CD4-positive, alpha-beta T cell (primary cell): ENCODE measurements around the gene MSRB2. TPM values are rescaled to one million over a fixed set of nuclear protein-coding genes. Genes with fewer than 3 reads are reported as not detected.
A peak's percentile ranks its signal among the peaks of the same experiment; 100 is the strongest.

Source experiments
- ATAC-seq: fragments of 200-7000 bp; cut with Tn5 transposase; one replicate; pipeline ENCODE4 v1.10.0; 2022; ENCODE audit warnings: mild to moderate bottlenecking; ENCODE audit not compliant: poor library complexity
- CTCF ChIA-PET: fragments of 350-600 bp; sonication (Branson Sonifier 250); formaldehyde crosslinking; loops from one replicate; lab custom pipeline; 2021; ENCODE audit warnings: antibody characterized with exemption, inconsistent platforms; lab: Charles Lee
- POLR2A ChIA-PET: fragments of 350-600 bp; sonication (Branson Sonifier 250); formaldehyde crosslinking; loops from one replicate; lab custom pipeline; 2021; ENCODE audit warnings: antibody characterized with exemption, inconsistent platforms; lab: Charles Lee
- DNase-seq, 14 experiments: peaks; one replicate each; pipeline ENCODE4 v3.0.0-alpha.2; 2013 to 2020; ENCODE audit warnings: mixed read lengths in 2 of 14
- H3K27ac ChIP-seq, 2 donors: one replicate each; pipeline versions ENCODE4 v1.5.1 to v1.7.0; 2013; ENCODE audit warnings: low read length in 2 of 2, low read depth in 1 of 2, mild to moderate bottlenecking in 1 of 2
- H3K27me3 ChIP-seq, 2 experiments: 1 replicate in 1 of 2; 2 replicates in 1 of 2; pipeline versions ENCODE4 v1.6.1 to v1.7.0; 2013; ENCODE audit warnings: low read length in 2 of 2, control low read depth in 1 of 2, mild to moderate bottlenecking in 1 of 2, moderate library complexity in 1 of 2; ENCODE audit not compliant: insufficient read depth in 2 of 2, control insufficient read depth in 1 of 2
- H3K36me3 ChIP-seq: one replicate; pipeline ENCODE4 v1.6.1; 2013; ENCODE audit warnings: low read length, control low read depth; ENCODE audit not compliant: insufficient read depth
- H3K4me1 ChIP-seq: one replicate; pipeline ENCODE4 v1.6.1; 2013; ENCODE audit warnings: low read length, control low read depth; ENCODE audit not compliant: insufficient read depth
- H3K4me3 ChIP-seq: one replicate; pipeline ENCODE4 v1.5.1; 2013; ENCODE audit warnings: mild to moderate bottlenecking, low read length, moderate library complexity
- H3K9me3 ChIP-seq, 2 experiments: 1 replicate in 1 of 2; 2 replicates in 1 of 2; pipeline versions ENCODE4 v1.6.1 to v1.7.0; 2013; ENCODE audit warnings: low read length in 2 of 2, mild to moderate bottlenecking in 2 of 2, control low read depth in 1 of 2, moderate library complexity in 1 of 2; ENCODE audit not compliant: control insufficient read depth in 1 of 2, insufficient read depth in 1 of 2
- H3K27ac Mint-ChIP-seq: one replicate; pipeline ENCODE4 v1.8.0; 2020; ENCODE audit warnings: mixed read lengths
- H3K27me3 Mint-ChIP-seq: one replicate; pipeline ENCODE4 v1.8.0; 2021; ENCODE audit warnings: mixed read lengths
- H3K36me3 Mint-ChIP-seq: one replicate; pipeline ENCODE4 v1.8.0; 2021; ENCODE audit warnings: low read depth, mixed read lengths
- H3K4me1 Mint-ChIP-seq: one replicate; pipeline ENCODE4 v1.8.0; 2021; ENCODE audit warnings: low read depth, mixed read lengths
- H3K4me3 Mint-ChIP-seq: one replicate; pipeline ENCODE4 v1.8.0; 2020; ENCODE audit warnings: mild to moderate bottlenecking, mixed read lengths
- H3K9me3 Mint-ChIP-seq: one replicate; pipeline ENCODE4 v1.8.0; 2020; ENCODE audit warnings: mixed read lengths
- intact Hi-C, 2 experiments: fragments of 100-400 bp; cut with DNase I in 1 of 2; cut with micrococcal nuclease in 1 of 2; formaldehyde crosslinking; loops; one replicate each; pipeline versions ENCODE4 v1.15.1 to v1.9.0; 2023 to 2025; cut with DNase I, micrococcal nuclease
- total RNA-seq, 174 experiments: library from RNA in 2 of 174; stranded (reverse) in 2 of 174; gene quantifications; one replicate each; pipeline ENCODE4 v1.2.3 and lab custom pipeline; 2021 to 2026
- TF ChIP-seq, protein P1 (sequence below): fragments of 200-600 bp; IDR thresholded peaks from one replicate; pipeline ENCODE4 v1.8.0; 2022; ENCODE audit warnings: antibody characterized with exemption, mild to moderate bottlenecking

MSRB2 gene
- total RNA-seq, 2 experiments from 2014 or later, result 0.66 to 1.4 TPM

DNA sequence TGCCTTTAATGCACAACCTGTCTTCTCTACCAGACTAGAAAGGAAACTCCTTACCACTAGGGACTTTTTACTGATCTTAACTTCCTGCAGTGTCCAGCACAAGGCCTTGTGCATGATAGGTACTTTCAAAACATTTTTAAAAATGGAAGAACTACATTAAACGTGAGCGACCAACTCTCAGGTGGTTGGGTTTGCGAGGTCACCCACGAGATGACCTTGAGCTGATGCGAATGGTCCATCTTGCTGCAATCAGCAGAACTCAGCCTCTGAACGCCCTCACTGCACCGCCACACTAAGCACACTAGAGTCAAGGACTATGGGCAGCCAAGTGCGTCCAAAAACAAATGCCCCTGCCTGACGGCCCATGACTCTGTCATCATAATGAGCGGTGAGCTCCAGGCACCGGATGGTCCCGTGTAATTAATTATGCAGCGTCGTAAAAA lies 61.9 kb downstream of the MSRB2 start:
- Mint-ChIP-seq H3K27me3 (peaks cover 48% of the 10 kb centered on the region), H3K27ac (no peak overlapping the region), H3K9me3 (no peaks in the 10 kb centered on the region), H3K4me1 (no peaks in the 10 kb centered on the region), H3K4me3 (no peak overlapping the region), H3K36me3 (no peaks in the 10 kb centered on the region)
- intact Hi-C loops, result loop anchor here in 1 of 2 experiments (2.0 kb wide), 1 partner anchor 546 kb away; no protein-coding TSS in a partner anchor
- no peaks in the 10 kb centered on the region for H3K4me1 ChIP-seq
- H3K27me3 ChIP-seq, result peaks cover 11 to 16% of the 10 kb centered on the region in 2 experiments
- TF ChIP-seq, protein P1, sequence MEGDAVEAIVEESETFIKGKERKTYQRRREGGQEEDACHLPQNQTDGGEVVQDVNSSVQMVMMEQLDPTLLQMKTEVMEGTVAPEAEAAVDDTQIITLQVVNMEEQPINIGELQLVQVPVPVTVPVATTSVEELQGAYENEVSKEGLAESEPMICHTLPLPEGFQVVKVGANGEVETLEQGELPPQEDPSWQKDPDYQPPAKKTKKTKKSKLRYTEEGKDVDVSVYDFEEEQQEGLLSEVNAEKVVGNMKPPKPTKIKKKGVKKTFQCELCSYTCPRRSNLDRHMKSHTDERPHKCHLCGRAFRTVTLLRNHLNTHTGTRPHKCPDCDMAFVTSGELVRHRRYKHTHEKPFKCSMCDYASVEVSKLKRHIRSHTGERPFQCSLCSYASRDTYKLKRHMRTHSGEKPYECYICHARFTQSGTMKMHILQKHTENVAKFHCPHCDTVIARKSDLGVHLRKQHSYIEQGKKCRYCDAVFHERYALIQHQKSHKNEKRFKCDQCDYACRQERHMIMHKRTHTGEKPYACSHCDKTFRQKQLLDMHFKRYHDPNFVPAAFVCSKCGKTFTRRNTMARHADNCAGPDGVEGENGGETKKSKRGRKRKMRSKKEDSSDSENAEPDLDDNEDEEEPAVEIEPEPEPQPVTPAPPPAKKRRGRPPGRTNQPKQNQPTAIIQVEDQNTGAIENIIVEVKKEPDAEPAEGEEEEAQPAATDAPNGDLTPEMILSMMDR, result no peak
- no peaks in the 10 kb centered on the region for H3K36me3 ChIP-seq
- ATAC-seq (no peak), DNase-seq (no peak)
- no peak overlapping the region for H3K27ac ChIP-seq
- POLR2A ChIA-PET, result no interaction called here
- CTCF ChIA-PET, result no interaction called here
- no peaks in the 10 kb centered on the region for H3K9me3 ChIP-seq
- H3K4me3 ChIP-seq, result no peak overlapping the region

GRCh38 chr10:23157691-23158369 lies 62.5 kb downstream of the MSRB2 start:
- TF ChIP-seq, protein P1, result no peak
- H3K4me3 Mint-ChIP-seq, result no peak overlapping the region
- ChIA-PET POLR2A (no interaction called here), CTCF (no interaction called here)
- H3K27me3 Mint-ChIP-seq, result peaks cover 48% of the 10 kb centered on the region
- H3K27ac ChIP-seq, result no peak overlapping the region
- no peaks in the 10 kb centered on the region for H3K9me3 Mint-ChIP-seq
- DNase-seq (peak in 3 of 14 experiments; percentile 4 to 40 (median 29)), ATAC-seq (no peak)
- H3K4me3 ChIP-seq, result no peak overlapping the region
- no peak overlapping the region for H3K27ac Mint-ChIP-seq
- H3K36me3 ChIP-seq, result no peaks in the 10 kb centered on the region
- intact Hi-C loops, result loop anchor here (1.0 to 2.0 kb wide), 4 partner anchors 545 to 1399 kb away; no protein-coding TSS in a partner anchor
- H3K9me3 ChIP-seq, result no peaks in the 10 kb centered on the region
- no peaks in the 10 kb centered on the region for H3K4me1 Mint-ChIP-seq
- no peaks in the 10 kb centered on the region for H3K36me3 Mint-ChIP-seq
- peaks cover 11 to 16% of the 10 kb centered on the region in 2 experiments for H3K27me3 ChIP-seq
- no peaks in the 10 kb centered on the region for H3K4me1 ChIP-seq

GRCh38 chr10:23158370-23158769 lies 63.0 kb downstream of the MSRB2 start:
- no peaks in the 10 kb centered on the region for H3K9me3 ChIP-seq
- peak in 13 of 14 experiments; percentile 6 to 66 (median 18) for DNase-seq
- H3K36me3 Mint-ChIP-seq, result no peaks in the 10 kb centered on the region
- intact Hi-C loops, result loop anchor here (1.0 to 2.0 kb wide), 3 partner anchors 1038 to 1398 kb away; no protein-coding TSS in a partner anchor
- H3K27ac ChIP-seq, result no peak overlapping the region
- ChIA-PET CTCF (no interaction called here), POLR2A (no interaction called here)
- H3K4me3 ChIP-seq, result no peak overlapping the region
- no peak overlapping the region for H3K4me3 Mint-ChIP-seq
- peaks cover 48% of the 10 kb centered on the region for H3K27me3 Mint-ChIP-seq
- ATAC-seq, result peak; percentile 32
- no peaks in the 10 kb centered on the region for H3K36me3 ChIP-seq
- H3K27ac Mint-ChIP-seq, result no peak overlapping the region
- H3K4me1 ChIP-seq, result no peaks in the 10 kb centered on the region
- TF ChIP-seq, protein P1, result peak; percentile 83
- no peaks in the 10 kb centered on the region for H3K4me1 Mint-ChIP-seq
- no peaks in the 10 kb centered on the region for H3K9me3 Mint-ChIP-seq
- peaks cover 11 to 16% of the 10 kb centered on the region in 2 experiments for H3K27me3 ChIP-seq
